GM19193 (cell line): Measurements from ENCODE around the gene KCNIP4.

ENCODE experiments used
- POLR2A ChIP-seq: IDR thresholded peaks from 4 replicates; pipeline ENCODE4 v1.6.1; 2011; ENCODE audit not compliant: insufficient read depth, insufficient read length; ENCODE audit errors: extremely low read depth

Gene KCNIP4

DNA sequence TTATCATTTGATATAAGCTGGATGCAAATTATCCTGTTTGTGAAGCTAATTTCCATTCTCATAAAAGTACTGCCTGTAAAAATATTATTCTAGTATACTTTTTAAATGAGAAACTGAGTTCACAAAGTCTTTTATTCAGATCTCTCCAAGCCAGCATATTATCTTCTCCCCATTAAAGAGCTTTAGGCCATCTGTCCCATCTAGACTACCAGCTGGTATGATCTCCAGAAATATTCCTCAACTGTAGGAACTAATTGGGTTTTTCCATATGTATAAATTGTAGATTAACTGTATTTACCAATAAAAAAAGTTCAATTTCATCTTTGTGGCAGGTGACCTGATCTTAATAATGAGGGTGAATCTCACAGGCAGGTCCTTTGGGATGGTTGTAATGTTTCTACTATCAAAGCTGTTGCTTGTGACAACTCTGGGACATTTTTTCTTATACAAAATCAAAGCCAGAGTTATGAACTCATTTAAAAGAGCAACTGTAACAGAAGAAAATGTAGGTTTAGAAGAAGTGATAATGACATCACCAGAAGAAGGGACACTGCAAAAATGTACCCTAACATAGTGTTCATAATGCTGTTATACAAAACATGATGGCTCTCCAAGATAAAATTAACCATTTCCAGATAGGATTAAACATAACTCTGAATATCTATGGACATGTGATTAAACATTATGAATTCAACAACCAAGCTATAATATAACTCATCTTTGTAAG lies 132.8 kb downstream of the KCNIP4 start:
- TF ChIP-seq POLR2A: no peak

DNA sequence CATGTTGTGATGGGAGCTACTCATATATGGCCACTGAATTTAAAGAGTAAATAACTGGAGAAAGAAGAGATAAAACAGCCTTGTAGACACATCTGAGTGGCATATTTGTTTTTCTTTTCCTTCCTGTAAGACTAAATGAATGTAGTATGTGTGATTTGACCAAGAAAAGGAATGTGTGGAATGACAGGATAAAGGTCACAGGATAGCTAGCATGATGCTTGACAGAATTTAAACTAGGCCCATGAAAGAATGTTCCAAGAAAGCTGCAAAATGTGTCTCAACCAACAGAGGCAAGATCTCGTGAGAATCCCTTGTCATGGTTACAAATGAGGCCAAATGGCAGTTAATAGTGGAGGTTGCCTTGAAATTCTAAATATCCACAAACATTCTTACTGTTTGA lies 137.0 kb downstream of the KCNIP4 start:
- no peak for TF ChIP-seq POLR2A

- no peak for TF ChIP-seq POLR2A
Measured at GRCh38 chr4:21806991-21807390, 141.6 kb downstream of the KCNIP4 start.

- no peak for TF ChIP-seq POLR2A
Measured at GRCh38 chr4:21802406-21802805, 146.2 kb downstream of the KCNIP4 start.

DNA sequence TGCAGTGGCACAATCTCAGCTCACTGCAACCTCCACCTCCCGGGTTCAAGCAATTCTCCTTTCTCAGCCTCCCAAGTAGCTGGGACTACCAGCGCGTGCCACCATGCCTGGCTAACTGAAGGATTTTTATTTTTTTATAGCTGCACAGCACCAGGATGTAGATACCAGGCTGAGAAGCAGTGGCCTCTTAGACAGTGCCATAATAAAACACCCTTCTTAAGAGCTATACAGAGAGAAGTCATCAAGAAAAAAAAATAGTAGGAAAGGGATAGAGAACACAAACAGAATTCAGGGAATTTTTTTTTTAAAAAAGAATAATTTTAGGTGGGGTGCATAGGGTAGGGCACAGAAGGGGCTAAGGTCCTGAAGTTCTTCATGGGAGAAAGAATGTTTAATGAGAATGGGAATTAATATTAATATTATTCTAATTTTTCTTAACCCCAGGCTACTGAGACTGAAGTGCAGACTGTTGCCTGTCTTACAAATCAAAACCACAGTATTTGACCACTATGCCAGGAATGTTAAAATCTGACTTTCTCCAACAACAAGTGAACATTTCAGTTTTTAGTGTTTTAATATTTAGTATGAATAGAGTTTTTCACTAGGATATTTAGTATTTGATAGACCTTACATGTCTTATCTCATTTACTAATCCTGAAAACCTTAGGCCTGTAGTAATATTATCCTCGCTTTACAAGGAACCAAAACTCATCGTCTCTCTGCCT lies 146.7 kb downstream of the KCNIP4 start:
- no peak for TF ChIP-seq POLR2A

DNA sequence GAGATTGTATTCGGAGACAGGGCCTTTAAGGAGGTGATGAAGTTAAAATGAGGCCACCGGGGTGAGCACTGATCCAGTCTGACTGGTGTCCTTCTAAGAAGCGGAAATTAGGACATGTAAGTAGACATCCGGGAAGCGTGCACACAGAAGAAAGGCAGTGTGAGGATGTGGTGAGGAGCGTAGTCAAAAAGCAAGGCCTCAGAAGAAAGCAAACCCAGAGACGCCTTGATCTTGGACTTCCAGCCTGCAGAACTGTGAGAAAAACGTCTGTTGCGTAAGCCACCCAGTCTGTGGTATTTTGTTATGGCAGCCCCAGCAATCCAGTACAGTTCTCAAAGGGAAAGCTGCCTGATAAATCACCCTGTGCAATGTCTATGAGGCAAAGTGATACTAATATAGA lies 153.5 kb downstream of the KCNIP4 start:
- TF ChIP-seq POLR2A: no peak

DNA sequence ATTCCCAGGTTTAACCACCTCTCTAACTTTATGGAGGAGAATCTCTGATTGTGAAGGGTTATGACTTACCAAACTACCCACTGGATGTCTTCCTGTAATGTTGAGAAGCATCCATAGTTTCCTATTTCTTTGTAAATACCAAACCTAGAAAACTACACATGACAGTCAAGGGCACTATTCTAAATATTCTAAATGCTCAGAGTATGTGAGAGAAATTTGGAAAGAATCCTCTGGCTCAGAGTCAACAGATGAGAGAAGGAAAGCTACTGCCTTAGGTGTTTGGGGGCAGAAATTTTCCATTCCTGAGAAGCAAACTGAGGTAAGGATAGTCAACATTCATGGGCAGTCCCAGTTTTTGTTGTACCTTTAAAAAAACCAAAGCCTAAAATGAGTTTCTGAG lies 155.8 kb downstream of the KCNIP4 start:
- no peak for TF ChIP-seq POLR2A

GRCh38 chr4:21790438-21791029 lies 158.0 kb downstream of the KCNIP4 start:
- TF ChIP-seq POLR2A: no peak

- TF ChIP-seq POLR2A: no peak
Measured at GRCh38 chr4:21780148-21780547, 168.4 kb downstream of the KCNIP4 start.

DNA sequence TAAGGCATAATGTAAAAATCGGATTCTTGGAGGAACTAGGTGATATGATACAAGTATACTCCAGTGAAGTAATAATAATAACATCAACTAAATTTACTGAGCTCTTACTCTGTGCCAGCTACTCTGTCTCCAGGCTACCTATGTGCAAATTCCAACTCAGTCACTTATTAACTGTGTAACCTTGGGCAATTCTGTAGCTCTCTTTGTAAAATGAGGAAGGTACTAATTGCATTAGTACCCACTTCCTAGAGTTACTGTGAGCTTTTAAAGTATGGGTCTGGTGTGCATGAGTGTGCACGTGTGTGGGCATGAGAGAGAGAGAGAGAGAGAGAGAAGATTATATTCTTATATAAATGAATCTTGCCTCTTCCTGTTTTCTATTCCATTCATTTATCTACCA lies 169.9 kb downstream of the KCNIP4 start:
- no peak for TF ChIP-seq POLR2A

DNA sequence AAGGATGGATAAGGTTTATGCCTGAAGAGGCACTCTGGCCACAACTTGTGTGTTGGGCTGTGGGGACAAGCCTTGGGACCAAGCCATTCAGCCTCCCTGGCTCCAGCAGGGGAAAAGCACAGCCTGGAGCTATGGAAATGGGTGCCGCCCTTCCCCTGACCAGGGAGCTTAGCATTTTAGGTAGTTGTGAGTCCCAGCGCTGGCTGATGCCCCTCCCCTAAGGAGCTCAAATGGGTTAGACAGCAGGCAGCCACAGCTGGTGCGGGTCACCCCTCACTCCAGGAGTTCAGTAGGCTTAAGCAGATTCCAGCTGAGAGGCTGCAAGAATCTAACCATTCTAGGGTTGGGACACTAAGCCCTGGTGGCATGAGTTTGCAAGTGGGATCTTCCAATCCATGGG lies 172.9 kb downstream of the KCNIP4 start:
- TF ChIP-seq POLR2A: no peak

GRCh38 chr4:21769404-21770147 lies 179.0 kb downstream of the KCNIP4 start:
- no peak for TF ChIP-seq POLR2A

- TF ChIP-seq POLR2A: no peak
Measured at GRCh38 chr4:21768349-21769310, 179.9 kb downstream of the KCNIP4 start.

DNA sequence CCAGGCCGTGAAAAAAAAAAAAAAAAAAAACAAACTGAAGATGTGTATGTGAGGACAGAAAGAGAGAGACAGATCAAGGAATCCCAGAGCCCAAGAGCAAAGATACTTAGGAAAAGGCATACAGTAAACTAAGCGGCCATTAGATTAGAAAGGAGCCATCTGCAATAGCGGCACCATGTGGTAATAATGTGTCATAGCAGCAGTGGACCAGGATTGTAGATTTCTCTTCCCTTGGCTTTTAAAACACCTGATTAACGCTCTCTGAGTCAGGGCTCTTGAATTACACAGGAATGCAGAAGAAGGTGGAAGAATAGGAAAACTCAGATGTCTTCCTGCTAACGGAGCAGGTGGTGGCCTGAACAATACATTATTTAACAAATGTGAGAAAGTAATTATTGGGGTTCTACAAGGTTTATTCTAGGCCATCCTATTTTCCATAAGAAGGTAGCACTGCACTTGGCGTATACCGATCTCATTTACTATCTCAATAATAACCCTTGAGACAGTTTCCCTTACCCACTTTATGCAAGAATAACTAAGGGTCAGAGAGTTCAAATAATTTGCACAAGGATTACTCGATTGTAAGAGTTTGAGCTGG lies 182.7 kb downstream of the KCNIP4 start:
- TF ChIP-seq POLR2A: no peak
